GM18870 (cell line): Measurements from ENCODE around the gene FABP6.

Experiments used
- ATAC-seq: cut with Tn5 transposase; IDR thresholded peaks from one replicate; pipeline ENCODE4 v1.9.1; 2021; ENCODE audit warnings: moderate library complexity; ENCODE audit not compliant: unreplicated experiment

Gene FABP6

GRCh38 chr5:160287378-160288051, 58.2 kb downstream of the FABP6 start:
- ATAC-seq: no peak
